ENCODE results near the gene MAP4K3.

The MAP4K3 gene

DNA sequence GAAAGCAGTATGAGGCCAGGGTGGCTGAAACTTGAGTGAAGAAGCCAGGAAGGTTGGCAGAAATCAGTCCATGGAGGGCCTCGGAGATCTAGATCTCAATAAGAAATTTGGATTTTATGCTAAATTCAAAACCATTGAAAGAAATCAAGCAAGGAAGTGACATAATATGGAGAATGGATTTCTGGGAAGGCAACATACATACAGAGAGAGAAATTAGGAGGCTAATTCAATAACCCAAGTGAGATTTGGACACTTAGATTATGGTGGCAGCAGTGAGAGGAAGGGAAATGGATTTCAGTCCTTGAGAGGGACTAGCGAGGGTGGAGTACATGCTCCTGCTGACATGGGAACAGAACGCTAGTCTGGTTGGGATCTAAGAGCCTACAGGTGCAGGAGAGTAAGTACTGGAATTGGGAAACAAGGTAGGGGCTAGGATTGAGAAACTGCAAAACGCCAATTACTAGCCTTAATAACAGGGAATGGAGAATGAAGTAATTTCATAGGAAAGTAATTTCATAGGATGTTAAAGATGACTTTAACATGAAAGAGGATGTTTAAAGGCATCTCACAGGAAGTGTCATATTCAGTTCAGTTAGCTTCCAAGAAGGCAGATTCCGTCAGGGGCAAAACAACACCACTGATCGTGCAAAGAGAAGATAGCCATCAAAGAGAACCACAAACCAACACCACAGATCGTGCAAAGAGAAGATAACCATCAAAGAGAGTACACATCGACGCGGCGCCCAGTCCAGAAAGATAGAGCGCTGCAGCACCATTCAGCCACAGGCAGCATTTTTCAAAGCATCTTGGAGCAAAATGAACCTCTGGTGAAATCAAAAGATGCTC lies 220.5 kb downstream of the MAP4K3 start:
- intact Hi-C loops (cut with DNase I; ENCODE audit: low total_unique reads) = no loop called here
- H3K4me3 ChIP-seq = no peak overlapping the region
- no peaks in the 10 kb centered on the region for H3K27me3 ChIP-seq
- H3K9me3 ChIP-seq = no peaks in the 10 kb centered on the region
- H3K27ac ChIP-seq = no peak overlapping the region
- no peak for DNase-seq
- no peaks in the 10 kb centered on the region for H3K36me3 ChIP-seq
- no peaks in the 10 kb centered on the region for H3K4me1 ChIP-seq
- no peak for TF ChIP-seq CTCF (IDR thresholded peaks at IDR 0.05)

DNA sequence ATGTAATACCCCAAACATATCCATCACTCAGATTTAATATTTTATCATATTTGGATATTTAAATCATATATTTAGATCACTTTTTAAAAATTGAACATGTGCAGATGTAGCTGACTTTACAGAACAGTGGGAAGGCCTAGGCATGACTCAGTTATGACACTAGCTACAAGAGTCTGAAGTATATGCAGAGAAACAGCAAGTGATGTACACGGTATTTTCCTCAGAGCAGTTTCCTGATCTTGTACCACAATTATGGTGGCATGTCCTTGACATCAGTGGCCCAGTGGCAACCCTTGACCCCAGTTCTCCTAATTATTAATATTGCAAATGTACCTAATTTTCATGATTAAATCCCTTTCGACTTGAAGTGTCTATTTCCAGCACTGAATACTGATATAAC lies 221.5 kb downstream of the MAP4K3 start:
- no peak for TF ChIP-seq CTCF (IDR thresholded peaks at IDR 0.05)
- H3K9me3 ChIP-seq = no peaks in the 10 kb centered on the region
- H3K4me1 ChIP-seq = no peaks in the 10 kb centered on the region
- intact Hi-C loops (cut with DNase I; ENCODE audit: low total_unique reads) = no loop called here
- no peaks in the 10 kb centered on the region for H3K36me3 ChIP-seq
- no peak overlapping the region for H3K27ac ChIP-seq
- no peaks in the 10 kb centered on the region for H3K27me3 ChIP-seq
- H3K4me3 ChIP-seq = no peak overlapping the region
- no peak for DNase-seq

DNA sequence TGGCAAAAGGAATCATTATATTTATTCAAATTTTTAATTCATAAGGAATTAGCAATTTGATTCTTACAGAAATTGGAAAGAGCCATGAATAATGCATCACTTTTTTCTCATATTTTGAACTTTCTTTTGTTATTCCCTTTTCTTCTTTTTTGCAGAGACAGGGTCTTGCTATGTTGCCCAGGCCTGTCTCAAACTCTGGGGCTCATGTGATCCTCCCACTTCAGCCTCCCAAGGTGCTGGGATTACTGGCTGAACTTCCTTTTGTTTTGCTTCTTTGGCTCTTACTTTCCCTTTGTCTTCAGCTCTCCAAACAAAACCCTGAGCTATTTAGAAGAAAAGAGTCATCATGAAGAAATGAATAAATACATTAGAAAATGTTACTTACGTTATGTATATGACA lies 224.1 kb downstream of the MAP4K3 start:
- no peaks in the 10 kb centered on the region for H3K9me3 ChIP-seq
- no peaks in the 10 kb centered on the region for H3K36me3 ChIP-seq
- H3K27me3 ChIP-seq = no peaks in the 10 kb centered on the region
- no peak for DNase-seq
- H3K27ac ChIP-seq = no peak overlapping the region
- no peaks in the 10 kb centered on the region for H3K4me1 ChIP-seq
- TF ChIP-seq CTCF (IDR thresholded peaks at IDR 0.05) = no peak
- intact Hi-C loops (cut with DNase I; ENCODE audit: low total_unique reads) = no loop called here
- no peak overlapping the region for H3K4me3 ChIP-seq

DNA sequence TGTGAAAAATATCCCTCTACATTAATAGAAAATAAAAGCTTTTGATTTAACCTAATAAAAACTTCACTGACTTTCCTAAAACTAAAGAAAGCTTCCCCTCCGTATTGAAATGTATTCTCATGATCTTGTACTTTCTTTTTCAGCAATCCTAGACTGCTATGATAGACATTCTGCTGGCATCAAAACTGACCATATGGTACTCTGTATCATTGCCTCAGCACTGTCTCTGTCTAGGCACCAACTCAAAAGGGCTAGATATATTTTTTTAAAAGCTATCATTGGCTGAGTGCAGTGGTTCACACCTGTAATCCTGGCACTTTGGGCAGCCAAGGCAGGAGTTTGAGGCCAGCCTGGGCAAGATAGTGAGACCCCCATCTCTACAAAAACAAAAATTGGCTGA lies 226.2 kb downstream of the MAP4K3 start:
- DNase-seq = no peak
- H3K4me1 ChIP-seq = no peaks in the 10 kb centered on the region
- H3K27me3 ChIP-seq = no peaks in the 10 kb centered on the region
- TF ChIP-seq CTCF (IDR thresholded peaks at IDR 0.05) = no peak
- no peak overlapping the region for H3K27ac ChIP-seq
- no peaks in the 10 kb centered on the region for H3K36me3 ChIP-seq
- intact Hi-C loops (cut with DNase I; ENCODE audit: low total_unique reads) = no loop called here
- H3K9me3 ChIP-seq = no peaks in the 10 kb centered on the region
- H3K4me3 ChIP-seq = no peak overlapping the region

DNA sequence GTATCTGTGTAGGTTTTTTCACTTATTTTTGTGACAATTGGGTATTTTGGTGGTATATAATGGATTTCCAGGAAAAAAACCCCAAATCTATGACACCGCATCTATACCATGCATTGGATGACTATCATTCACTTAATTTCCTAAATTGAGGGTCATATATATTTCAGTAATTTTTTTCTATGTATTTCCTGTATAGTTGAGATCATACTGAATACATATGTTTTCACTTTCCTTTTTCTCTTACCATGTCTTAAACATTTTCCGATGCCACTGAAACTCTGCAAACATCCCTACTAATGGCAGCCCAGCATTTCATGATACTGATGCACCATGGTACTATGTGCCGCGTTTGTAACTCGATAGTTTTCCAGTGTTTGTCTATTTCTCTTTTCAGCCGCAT lies 233.7 kb downstream of the MAP4K3 start:
- H3K9me3 ChIP-seq = no peaks in the 10 kb centered on the region
- no peak overlapping the region for H3K27ac ChIP-seq
- no peaks in the 10 kb centered on the region for H3K4me1 ChIP-seq
- DNase-seq = no peak
- H3K27me3 ChIP-seq = no peaks in the 10 kb centered on the region
- no peak for TF ChIP-seq CTCF (IDR thresholded peaks at IDR 0.05)
- intact Hi-C loops (cut with DNase I; ENCODE audit: low total_unique reads) = no loop called here
- no peaks in the 10 kb centered on the region for H3K36me3 ChIP-seq
- no peak overlapping the region for H3K4me3 ChIP-seq
